ENCODE measurements around the gene FKBP1A. TPM values are rescaled to one million over a fixed set of nuclear protein-coding genes. Genes with fewer than 3 reads are reported as not detected.

Gene FKBP1A
- total RNA-seq, 3 donors from 2014 or later, result 115 to 191 (median 128) TPM

DNA sequence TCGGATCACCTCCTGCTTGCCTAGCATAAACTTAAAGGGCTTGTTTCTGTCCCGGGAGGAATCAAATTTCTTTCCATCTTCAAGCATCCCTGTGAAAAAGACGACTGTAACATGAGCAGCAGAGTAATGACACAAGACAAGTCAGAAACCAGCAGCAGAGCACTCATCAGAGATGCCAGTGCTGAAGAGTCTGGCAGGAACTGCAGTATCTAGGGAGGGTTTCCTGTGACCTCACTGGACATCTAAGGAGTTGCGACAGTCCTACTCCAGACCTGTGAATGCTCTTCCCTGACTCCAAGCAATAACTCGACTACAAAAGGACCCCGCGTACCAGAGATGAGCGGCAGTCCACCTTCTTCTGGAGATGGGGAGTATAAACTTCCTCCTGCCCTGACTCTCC lies 17.3 kb downstream of the FKBP1A start:
- TF ChIP-seq POLR2AphosphoS5 (IDR thresholded peaks at IDR 0.05), result no peak
- no peak for TF ChIP-seq POLR2A (IDR thresholded peaks at IDR 0.05)
- H3K27ac ChIP-seq, result peak overlapping the region in 1 of 2 donors; percentile 44
- no peaks in the 10 kb centered on the region for H3K9me3 ChIP-seq
- H3K27me3 ChIP-seq, result no peaks in the 10 kb centered on the region
- intact Hi-C loops (cut with DNase I; ENCODE audit: low total_unique reads), result no loop called here
- H3K4me1 ChIP-seq, result no peaks in the 10 kb centered on the region
- no peaks in the 10 kb centered on the region for H3K36me3 ChIP-seq
- H3K4me3 ChIP-seq, result no peak overlapping the region
- no peak for DNase-seq (ENCODE audit: low spot score in 2 of 2)

DNA sequence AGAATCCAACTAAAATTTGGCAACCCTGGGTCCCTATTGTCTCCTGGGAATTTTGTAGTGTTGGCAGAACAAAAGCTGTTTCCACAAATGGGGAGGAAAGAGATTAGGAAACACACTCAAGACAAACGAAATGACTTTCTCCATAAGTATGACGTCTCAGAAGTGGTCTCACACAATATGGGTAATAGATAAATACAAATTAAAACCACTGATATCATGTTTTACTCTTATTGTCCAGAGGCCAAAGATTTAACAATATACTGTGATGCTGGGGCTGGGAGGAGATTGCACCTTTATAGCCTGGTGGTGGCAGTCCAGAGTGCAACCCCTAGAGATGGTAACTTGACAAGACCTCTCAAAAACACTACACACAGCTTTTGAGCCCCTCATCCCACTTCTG lies 18.6 kb downstream of the FKBP1A start:
- peak overlapping the region in 1 of 2 donors; percentile 59 for H3K27ac ChIP-seq
- TF ChIP-seq, protein P1, sequence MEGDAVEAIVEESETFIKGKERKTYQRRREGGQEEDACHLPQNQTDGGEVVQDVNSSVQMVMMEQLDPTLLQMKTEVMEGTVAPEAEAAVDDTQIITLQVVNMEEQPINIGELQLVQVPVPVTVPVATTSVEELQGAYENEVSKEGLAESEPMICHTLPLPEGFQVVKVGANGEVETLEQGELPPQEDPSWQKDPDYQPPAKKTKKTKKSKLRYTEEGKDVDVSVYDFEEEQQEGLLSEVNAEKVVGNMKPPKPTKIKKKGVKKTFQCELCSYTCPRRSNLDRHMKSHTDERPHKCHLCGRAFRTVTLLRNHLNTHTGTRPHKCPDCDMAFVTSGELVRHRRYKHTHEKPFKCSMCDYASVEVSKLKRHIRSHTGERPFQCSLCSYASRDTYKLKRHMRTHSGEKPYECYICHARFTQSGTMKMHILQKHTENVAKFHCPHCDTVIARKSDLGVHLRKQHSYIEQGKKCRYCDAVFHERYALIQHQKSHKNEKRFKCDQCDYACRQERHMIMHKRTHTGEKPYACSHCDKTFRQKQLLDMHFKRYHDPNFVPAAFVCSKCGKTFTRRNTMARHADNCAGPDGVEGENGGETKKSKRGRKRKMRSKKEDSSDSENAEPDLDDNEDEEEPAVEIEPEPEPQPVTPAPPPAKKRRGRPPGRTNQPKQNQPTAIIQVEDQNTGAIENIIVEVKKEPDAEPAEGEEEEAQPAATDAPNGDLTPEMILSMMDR (IDR thresholded peaks at IDR 0.05), result no peak
- TF ChIP-seq POLR2AphosphoS5 (IDR thresholded peaks at IDR 0.05), result no peak
- TF ChIP-seq POLR2A (IDR thresholded peaks at IDR 0.05), result no peak
- no peak for DNase-seq (ENCODE audit: low spot score in 2 of 2)
- H3K9me3 ChIP-seq, result no peaks in the 10 kb centered on the region
- no peaks in the 10 kb centered on the region for H3K27me3 ChIP-seq
- no peaks in the 10 kb centered on the region for H3K4me1 ChIP-seq
- no peaks in the 10 kb centered on the region for H3K36me3 ChIP-seq
- intact Hi-C loops (cut with DNase I; ENCODE audit: low total_unique reads), result no loop called here
- no peak overlapping the region for H3K4me3 ChIP-seq

GRCh38 chr20:1373614-1374013 lies 19.2 kb downstream of the FKBP1A start:
- intact Hi-C loops (cut with DNase I; ENCODE audit: low total_unique reads), result no loop called here
- DNase-seq (ENCODE audit: low spot score in 2 of 2), result no peak
- Histone ChIP-seq H3K4me3 (no peak overlapping the region), H3K9me3 (no peaks in the 10 kb centered on the region), H3K4me1 (no peaks in the 10 kb centered on the region), H3K36me3 (no peaks in the 10 kb centered on the region), H3K27me3 (no peaks in the 10 kb centered on the region), H3K27ac (peak overlapping the region in 1 of 2 donors; percentile 60)
- no peak for TF ChIP-seq POLR2AphosphoS5 (IDR thresholded peaks at IDR 0.05)
- no peak for TF ChIP-seq POLR2A (IDR thresholded peaks at IDR 0.05)
- TF ChIP-seq, protein P1 (IDR thresholded peaks at IDR 0.05), result no peak

GRCh38 chr20:1373036-1373435 lies 19.8 kb downstream of the FKBP1A start:
- Histone ChIP-seq H3K27me3 (no peaks in the 10 kb centered on the region), H3K9me3 (no peaks in the 10 kb centered on the region), H3K27ac (no peak overlapping the region), H3K4me1 (no peaks in the 10 kb centered on the region), H3K36me3 (no peaks in the 10 kb centered on the region), H3K4me3 (no peak overlapping the region)
- TF ChIP-seq, protein P1 (IDR thresholded peaks at IDR 0.05), result no peak
- TF ChIP-seq POLR2A (IDR thresholded peaks at IDR 0.05), result no peak
- TF ChIP-seq POLR2AphosphoS5 (IDR thresholded peaks at IDR 0.05), result no peak
- DNase-seq (ENCODE audit: low spot score in 2 of 2), result no peak
- intact Hi-C loops (cut with DNase I; ENCODE audit: low total_unique reads), result no loop called here

DNA sequence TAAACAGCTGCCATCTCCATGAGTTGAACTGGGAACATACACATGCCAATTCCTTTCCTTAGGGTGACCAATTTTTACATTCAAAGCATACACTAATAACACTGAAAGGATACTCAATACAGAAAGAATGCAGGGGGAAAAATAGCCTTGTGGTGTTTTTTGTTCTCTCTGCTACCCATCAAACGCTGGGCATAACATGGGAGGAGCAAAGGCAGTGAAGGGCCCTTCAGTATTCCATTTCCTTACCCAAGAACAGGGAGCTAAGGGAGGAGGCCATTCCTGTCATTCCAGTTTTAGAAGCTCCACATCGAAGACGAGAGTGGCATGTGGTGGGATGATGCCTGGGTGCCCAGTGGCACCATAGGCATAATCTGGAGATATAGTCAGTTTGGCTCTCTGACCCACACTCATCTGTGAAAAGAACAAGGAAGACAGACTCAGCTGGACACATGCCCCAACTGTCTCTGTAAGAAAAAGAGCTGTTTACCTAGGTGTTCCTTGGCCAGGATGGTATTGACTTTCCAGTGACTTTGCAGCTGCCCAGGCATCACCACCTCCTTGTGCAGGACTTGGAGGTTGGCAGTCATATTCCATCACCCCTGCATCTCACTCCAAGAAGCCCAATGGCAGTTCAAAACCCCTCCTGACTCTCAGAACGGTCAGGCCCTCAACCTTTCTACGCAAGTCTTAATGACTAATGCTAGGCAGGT lies 20.9 kb downstream of the FKBP1A start:
- intact Hi-C loops (cut with DNase I; ENCODE audit: low total_unique reads), result no loop called here
- no peaks in the 10 kb centered on the region for H3K36me3 ChIP-seq
- H3K4me1 ChIP-seq, result no peaks in the 10 kb centered on the region
- H3K27me3 ChIP-seq, result no peaks in the 10 kb centered on the region
- peak overlapping the region; percentile 19 to 52 for H3K27ac ChIP-seq
- no peak for DNase-seq (ENCODE audit: low spot score in 2 of 2)
- TF ChIP-seq POLR2A (IDR thresholded peaks at IDR 0.05) (no peak), POLR2AphosphoS5 (IDR thresholded peaks at IDR 0.05) (peak in 1 of 3 donors; percentile 24)
- no peaks in the 10 kb centered on the region for H3K9me3 ChIP-seq
- no peak overlapping the region for H3K4me3 ChIP-seq

DNA sequence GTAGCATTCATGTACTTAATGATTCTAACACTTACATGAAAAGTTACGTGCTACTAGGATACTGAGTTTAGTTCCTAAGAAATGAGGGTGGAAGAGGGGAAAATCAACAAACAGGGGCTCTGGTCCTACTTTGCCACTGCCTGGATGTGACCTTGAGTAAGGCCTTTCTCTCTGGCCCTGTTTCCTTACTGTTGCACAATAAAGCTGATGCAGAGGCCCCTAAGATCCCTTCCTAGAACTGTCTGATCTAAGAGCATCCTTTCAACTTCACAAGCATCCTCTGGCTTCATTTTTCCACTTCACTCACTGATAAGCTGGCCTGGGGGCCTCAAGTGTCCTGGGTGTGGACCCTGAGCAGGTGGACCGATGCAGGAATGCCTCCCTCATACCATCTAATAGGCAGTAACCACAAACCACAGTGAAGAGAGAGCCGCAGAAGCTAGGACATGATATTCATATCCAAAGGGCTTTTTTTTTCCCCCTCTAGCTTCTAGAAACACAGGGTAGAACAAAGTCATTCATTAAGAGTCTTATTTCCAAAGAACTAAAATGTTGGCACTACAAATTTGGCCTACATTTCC lies 21.6 kb downstream of the FKBP1A start:
- Histone ChIP-seq H3K27me3 (no peaks in the 10 kb centered on the region), H3K36me3 (no peaks in the 10 kb centered on the region), H3K4me3 (no peak overlapping the region), H3K4me1 (no peaks in the 10 kb centered on the region), H3K27ac (peak overlapping the region; percentile 19 to 52), H3K9me3 (no peaks in the 10 kb centered on the region)
- intact Hi-C loops (cut with DNase I; ENCODE audit: low total_unique reads), result no loop called here
- no peak for TF ChIP-seq POLR2AphosphoS5 (IDR thresholded peaks at IDR 0.05)
- TF ChIP-seq, protein P1 (IDR thresholded peaks at IDR 0.05), result no peak
- TF ChIP-seq POLR2A (IDR thresholded peaks at IDR 0.05), result no peak
- DNase-seq (ENCODE audit: low spot score in 2 of 2), result no peak
